Measurements from ENCODE around the gene NR5A1. TPM values are rescaled to one million over a fixed set of nuclear protein-coding genes. Genes with fewer than 3 reads are reported as not detected.

NR5A1 gene
- total and polyA plus RNA-seq, 2 experiments from 2014 or later: not detected

DNA sequence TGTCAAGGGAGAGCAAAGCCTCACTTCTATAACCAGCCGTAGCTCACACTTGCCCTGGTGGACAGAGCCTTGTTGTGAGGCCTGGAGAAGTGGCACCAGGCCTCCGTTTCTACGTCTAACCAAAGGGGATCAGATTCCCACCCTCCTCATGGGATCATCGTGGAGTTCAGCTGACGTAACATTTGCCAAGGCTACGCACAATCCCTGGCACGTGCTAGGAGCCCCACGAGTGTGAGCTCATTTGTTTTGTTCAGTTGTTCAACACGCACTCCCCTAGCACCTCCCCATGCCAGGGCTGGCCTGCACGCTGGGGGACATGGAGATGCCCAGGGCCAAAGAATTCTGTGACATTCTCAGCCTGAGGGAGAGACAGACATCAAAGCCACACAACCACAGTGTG lies 33.9 kb downstream of the NR5A1 start:
- Histone ChIP-seq H3K79me2 (ENCODE audit: insufficient read depth) (no peaks in the 10 kb centered on the region), H3F3A (ENCODE audit: insufficient read depth) (no peaks in the 10 kb centered on the region), H3K9me2 (ENCODE audit: insufficient read depth) (no peaks in the 10 kb centered on the region), H3K9ac (no peak overlapping the region), H3K36me3 (ENCODE audit: low read depth) (no peaks in the 10 kb centered on the region), H2AFZ (no peak overlapping the region), H3K4me2 (ENCODE audit: unreplicated experiment) (no peak overlapping the region), H3K4me3 (no peak overlapping the region), H3K27ac (no peak overlapping the region), H4K20me1 (ENCODE audit: insufficient read depth) (no peaks in the 10 kb centered on the region), H3K9me3 (ENCODE audit: low read depth) (no peaks in the 10 kb centered on the region), H3K27me3 (replicated peaks; ENCODE audit: insufficient read depth) (peaks cover 21% of the 10 kb centered on the region), H3K4me1 (ENCODE audit: insufficient read depth) (no peaks in the 10 kb centered on the region)
- TF ChIP-seq EZH2phosphoT487 (IDR thresholded peaks at IDR 0.05; ENCODE audit: insufficient read depth, low read depth) (no peak), EZH2 (IDR thresholded peaks at IDR 0.05; ENCODE audit: insufficient read depth, poor library complexity, severe bottlenecking) (no peak)
- no peak for DNase-seq
- 46 to 50% methylated on average over 10 of the region's 10 CpGs for WGBS, 2 experiments (ENCODE audit: low coverage in 1 of 2, low lambda C conversion rate in 2 of 2, missing lambda C conversion rate in 2 of 2)
- in situ Hi-C loops (cut with MboI): no loop called here

DNA sequence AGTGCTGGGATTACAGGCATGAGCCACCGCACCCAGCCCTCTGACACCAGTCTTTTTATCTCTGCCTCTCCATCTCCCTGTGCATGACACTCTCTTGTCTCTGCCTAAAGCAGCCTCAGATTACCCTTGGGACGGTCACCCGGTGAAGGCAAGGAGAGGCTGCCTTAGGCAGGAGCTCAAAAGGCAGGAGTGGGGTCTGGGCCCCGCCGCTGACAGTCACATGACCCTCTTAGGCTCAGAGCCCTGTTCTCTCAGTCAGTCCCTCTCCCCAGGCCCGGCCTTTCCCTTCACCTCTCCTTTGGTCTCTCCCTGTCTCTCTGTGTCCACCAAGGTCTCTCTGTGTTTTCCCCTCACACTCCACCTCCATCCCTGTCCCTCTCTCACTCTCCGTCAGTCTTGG lies 34.4 kb downstream of the NR5A1 start:
- no peak overlapping the region for H3K4me3 ChIP-seq
- H3K36me3 ChIP-seq (ENCODE audit: low read depth): no peaks in the 10 kb centered on the region
- DNase-seq: no peak
- H3K4me1 ChIP-seq (ENCODE audit: insufficient read depth): no peaks in the 10 kb centered on the region
- WGBS, 2 experiments (ENCODE audit: low coverage in 1 of 2, low lambda C conversion rate in 2 of 2, missing lambda C conversion rate in 2 of 2): 64 to 75% methylated on average over 7 of the region's 7 CpGs
- no peaks in the 10 kb centered on the region for H3F3A ChIP-seq (ENCODE audit: insufficient read depth)
- no peaks in the 10 kb centered on the region for H3K9me3 ChIP-seq (ENCODE audit: low read depth)
- H4K20me1 ChIP-seq (ENCODE audit: insufficient read depth): no peaks in the 10 kb centered on the region
- no peak overlapping the region for H2AFZ ChIP-seq
- H3K9ac ChIP-seq: no peak overlapping the region
- no peak overlapping the region for H3K27ac ChIP-seq
- H3K27me3 ChIP-seq (replicated peaks; ENCODE audit: insufficient read depth): peaks cover 16% of the 10 kb centered on the region
- H3K79me2 ChIP-seq (ENCODE audit: insufficient read depth): no peaks in the 10 kb centered on the region
- TF ChIP-seq EZH2phosphoT487 (IDR thresholded peaks at IDR 0.05; ENCODE audit: insufficient read depth, low read depth) (no peak), EZH2 (IDR thresholded peaks at IDR 0.05; ENCODE audit: insufficient read depth, poor library complexity, severe bottlenecking) (no peak)
- H3K9me2 ChIP-seq (ENCODE audit: insufficient read depth): no peaks in the 10 kb centered on the region
- in situ Hi-C loops (cut with MboI): no loop called here
- no peak overlapping the region for H3K4me2 ChIP-seq (ENCODE audit: unreplicated experiment)

DNA sequence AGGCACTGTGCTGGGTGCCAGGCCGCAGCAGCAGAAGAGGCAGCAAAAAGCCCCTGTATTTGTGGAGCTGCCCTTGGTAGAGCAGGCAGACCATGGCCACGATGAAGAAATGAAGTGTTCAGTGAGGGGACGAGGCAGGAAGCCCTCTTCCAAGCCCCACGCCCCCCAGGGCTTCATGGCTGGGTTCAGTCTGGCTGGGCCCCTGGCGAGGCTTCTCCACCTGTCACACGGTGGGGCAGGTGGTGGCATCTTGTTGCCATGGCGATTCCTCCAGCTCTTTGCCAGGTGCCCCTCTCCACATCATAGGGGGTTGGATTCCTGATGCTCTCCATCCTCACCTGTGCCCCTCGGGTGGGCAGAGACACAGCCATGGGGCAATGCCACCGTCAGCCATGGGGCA lies 35.4 kb downstream of the NR5A1 start:
- H2AFZ ChIP-seq: no peak overlapping the region
- no peaks in the 10 kb centered on the region for H4K20me1 ChIP-seq (ENCODE audit: insufficient read depth)
- no peak overlapping the region for H3K9ac ChIP-seq
- no peak for DNase-seq
- no peak overlapping the region for H3K4me2 ChIP-seq (ENCODE audit: unreplicated experiment)
- no peaks in the 10 kb centered on the region for H3F3A ChIP-seq (ENCODE audit: insufficient read depth)
- H3K9me3 ChIP-seq (ENCODE audit: low read depth): no peaks in the 10 kb centered on the region
- H3K4me1 ChIP-seq (ENCODE audit: insufficient read depth): no peaks in the 10 kb centered on the region
- H3K79me2 ChIP-seq (ENCODE audit: insufficient read depth): no peaks in the 10 kb centered on the region
- H3K27ac ChIP-seq: no peak overlapping the region
- TF ChIP-seq EZH2phosphoT487 (IDR thresholded peaks at IDR 0.05; ENCODE audit: insufficient read depth, low read depth): no peak
- TF ChIP-seq EZH2 (IDR thresholded peaks at IDR 0.05; ENCODE audit: insufficient read depth, poor library complexity, severe bottlenecking): no peak
- WGBS, 2 experiments (ENCODE audit: low coverage in 1 of 2, low lambda C conversion rate in 2 of 2, missing lambda C conversion rate in 2 of 2): 43 to 51% methylated on average over 9 of the region's 9 CpGs
- no peaks in the 10 kb centered on the region for H3K36me3 ChIP-seq (ENCODE audit: low read depth)
- H3K27me3 ChIP-seq (replicated peaks; ENCODE audit: insufficient read depth): peaks cover 8% of the 10 kb centered on the region
- H3K4me3 ChIP-seq: no peak overlapping the region
- in situ Hi-C loops (cut with MboI): no loop called here
- no peaks in the 10 kb centered on the region for H3K9me2 ChIP-seq (ENCODE audit: insufficient read depth)

DNA sequence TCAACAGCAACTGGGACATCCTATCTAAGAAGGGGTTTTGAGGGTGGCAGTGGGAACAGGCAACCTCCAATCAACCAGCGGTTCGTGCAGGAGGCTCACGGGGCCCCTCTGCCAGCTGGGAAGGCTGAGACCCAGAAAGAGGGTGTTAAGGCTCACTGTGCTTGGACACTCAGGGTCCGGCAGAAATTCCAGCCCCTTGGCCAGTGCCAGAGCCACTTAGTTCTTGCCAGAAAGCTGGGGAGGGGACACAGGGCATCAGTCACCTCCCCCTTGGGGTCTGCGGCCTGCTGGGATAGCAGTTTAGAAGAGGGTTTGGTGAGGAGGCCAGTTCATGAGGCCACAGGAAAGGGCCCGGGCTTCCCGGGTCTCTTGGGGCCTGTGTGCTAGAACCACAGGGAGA lies 36.5 kb downstream of the NR5A1 start:
- no peak overlapping the region for H3K27ac ChIP-seq

DNA sequence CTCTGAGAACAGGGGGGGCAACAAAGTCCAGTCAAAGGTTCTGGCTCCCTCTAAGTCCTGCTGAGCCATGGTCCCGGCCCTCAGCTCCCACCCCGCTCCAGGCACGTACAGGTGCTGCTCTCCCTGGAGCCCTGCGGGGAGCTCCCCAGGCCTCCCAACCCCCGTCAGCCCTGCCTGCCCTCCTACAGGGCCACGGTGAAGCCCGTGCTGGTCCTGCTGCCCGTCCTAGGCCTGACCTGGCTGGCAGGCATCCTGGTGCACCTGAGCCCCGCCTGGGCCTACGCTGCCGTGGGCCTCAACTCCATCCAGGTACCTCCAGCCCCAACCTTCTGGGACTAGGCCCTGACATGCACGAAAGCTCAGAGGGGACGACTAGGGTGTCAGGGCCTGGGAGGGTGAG lies 36.9 kb downstream of the NR5A1 start:
- 62 to 66% methylated on average over 13 of the region's 13 CpGs for WGBS, 2 experiments (ENCODE audit: low coverage in 1 of 2, low lambda C conversion rate in 2 of 2, missing lambda C conversion rate in 2 of 2)
- Histone ChIP-seq H3K79me2 (ENCODE audit: insufficient read depth) (no peaks in the 10 kb centered on the region), H3K36me3 (ENCODE audit: low read depth) (no peaks in the 10 kb centered on the region), H3K27me3 (replicated peaks; ENCODE audit: insufficient read depth) (no peaks in the 10 kb centered on the region), H3K4me1 (ENCODE audit: insufficient read depth) (no peaks in the 10 kb centered on the region), H3K4me3 (no peak overlapping the region), H3K9me3 (ENCODE audit: low read depth) (no peaks in the 10 kb centered on the region), H4K20me1 (ENCODE audit: insufficient read depth) (no peaks in the 10 kb centered on the region), H3K9me2 (ENCODE audit: insufficient read depth) (no peaks in the 10 kb centered on the region), H2AFZ (no peak overlapping the region), H3F3A (ENCODE audit: insufficient read depth) (no peaks in the 10 kb centered on the region), H3K4me2 (ENCODE audit: unreplicated experiment) (no peak overlapping the region), H3K27ac (no peak overlapping the region), H3K9ac (no peak overlapping the region)
- in situ Hi-C loops (cut with MboI): no loop called here
- DNase-seq: no peak
- TF ChIP-seq EZH2phosphoT487 (IDR thresholded peaks at IDR 0.05; ENCODE audit: insufficient read depth, low read depth): no peak
- no peak for TF ChIP-seq EZH2 (IDR thresholded peaks at IDR 0.05; ENCODE audit: insufficient read depth, poor library complexity, severe bottlenecking)

More for the DNA sequence above, 36.5 kb downstream of the NR5A1 start:
- Histone ChIP-seq H3K27me3 (replicated peaks; ENCODE audit: insufficient read depth) (no peaks in the 10 kb centered on the region), H4K20me1 (ENCODE audit: insufficient read depth) (no peaks in the 10 kb centered on the region), H2AFZ (no peak overlapping the region), H3K9me3 (ENCODE audit: low read depth) (no peaks in the 10 kb centered on the region), H3K9me2 (ENCODE audit: insufficient read depth) (no peaks in the 10 kb centered on the region), H3K4me2 (ENCODE audit: unreplicated experiment) (no peak overlapping the region), H3K36me3 (ENCODE audit: low read depth) (no peaks in the 10 kb centered on the region), H3K79me2 (ENCODE audit: insufficient read depth) (no peaks in the 10 kb centered on the region), H3K4me3 (no peak overlapping the region), H3K4me1 (ENCODE audit: insufficient read depth) (no peaks in the 10 kb centered on the region), H3K9ac (no peak overlapping the region), H3F3A (ENCODE audit: insufficient read depth) (no peaks in the 10 kb centered on the region)
- TF ChIP-seq EZH2phosphoT487 (IDR thresholded peaks at IDR 0.05; ENCODE audit: insufficient read depth, low read depth): no peak
- TF ChIP-seq EZH2 (IDR thresholded peaks at IDR 0.05; ENCODE audit: insufficient read depth, poor library complexity, severe bottlenecking): no peak
- DNase-seq: no peak
- 53 to 62% methylated on average over 7 of the region's 7 CpGs for WGBS, 2 experiments (ENCODE audit: low coverage in 1 of 2, low lambda C conversion rate in 2 of 2, missing lambda C conversion rate in 2 of 2)
- in situ Hi-C loops (cut with MboI): no loop called here

Measured in GM23248 (cell line).